ENCODE data around the gene BACE1. TPM values are rescaled to one million over a fixed set of nuclear protein-coding genes. Genes with fewer than 3 reads are reported as not detected.

The BACE1 gene
- total and polyA plus RNA-seq, 2 donors (not counting 3 experiments of a cell fraction or from before 2014, with no cell fraction given): 28.8 to 29.6 TPM

DNA sequence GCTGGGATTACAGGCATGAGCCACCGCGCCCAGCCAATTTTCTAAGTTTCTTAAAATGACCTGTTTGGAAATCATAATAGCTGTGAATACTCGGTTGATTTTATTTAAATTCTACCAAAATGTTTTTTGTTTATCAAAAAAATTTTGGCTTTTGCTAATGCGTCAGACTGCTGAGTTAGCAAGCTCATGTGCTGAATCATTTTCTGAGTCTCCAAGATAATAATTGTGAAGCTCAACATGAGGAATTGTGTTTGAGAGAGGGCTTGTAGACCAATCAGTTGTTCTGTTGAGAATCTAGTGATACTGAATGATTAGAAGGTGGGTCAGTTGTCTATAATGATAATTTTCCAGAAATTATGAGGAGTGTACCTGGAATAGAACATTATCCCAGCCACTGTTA is 67.7 kb downstream of the BACE1 start:
- Histone ChIP-seq H3K27me3 (ENCODE audit: control insufficient read depth in 2 of 2, insufficient read depth in 2 of 2, low read length in 2 of 2) (no peaks in the 10 kb centered on the region), H3K4me1 (ENCODE audit: control insufficient read depth, extremely low read depth, insufficient read depth, low read length) (no peaks in the 10 kb centered on the region), H2AFZ (ENCODE audit: low read depth, low read length) (no peak overlapping the region), H3K4me2 (ENCODE audit: insufficient read depth, low read length) (no peak overlapping the region), H3K27ac (ENCODE audit: insufficient read depth, low read depth, low read length) (no peak overlapping the region), H3K4me3 (replicated peaks in 1 of 3; ENCODE audit: insufficient read depth in 1 of 3, low read depth in 1 of 3, low read length in 3 of 3) (no peak overlapping the region), H3K9ac (replicated peaks; ENCODE audit: extremely low read depth, insufficient read depth, low read length) (no peak overlapping the region), H3K79me2 (ENCODE audit: control insufficient read depth, insufficient read depth, low read length) (no peaks in the 10 kb centered on the region), H3K36me3 (ENCODE audit: control insufficient read depth in 2 of 2, extremely low read depth in 1 of 2, insufficient read depth in 2 of 2, low read length in 2 of 2) (peaks cover 5 to 7% of the 10 kb centered on the region in 2 experiments), H3K9me1 (replicated peaks; ENCODE audit: control insufficient read depth, extremely low read depth, insufficient read depth, low read length) (no peaks in the 10 kb centered on the region), H4K20me1 (replicated peaks; ENCODE audit: control insufficient read depth, extremely low read depth, insufficient read depth, low read length) (no peaks in the 10 kb centered on the region), H3K9me3 (replicated peaks; ENCODE audit: control insufficient read depth, insufficient read depth, low read length) (no peaks in the 10 kb centered on the region)
- TF ChIP-seq JUN (IDR thresholded peaks at IDR 0.05; ENCODE audit: borderline replicate concordance, insufficient read depth, insufficient read length, low read depth) (no peak), MYC (IDR thresholded peaks at IDR 0.05; ENCODE audit: low read depth, low read length) (no peak), POLR2A (IDR thresholded peaks at IDR 0.05; ENCODE audit: low read depth, low read length) (no peak), GATA2 (IDR thresholded peaks at IDR 0.05; ENCODE audit: insufficient read depth, insufficient read length, low read depth, low read length) (no peak), EZH2 (IDR thresholded peaks at IDR 0.05; ENCODE audit: borderline replicate concordance, low read depth, low read length, severe bottlenecking) (no peak), FOS (IDR thresholded peaks at IDR 0.05; ENCODE audit: borderline replicate concordance, insufficient read depth, low read length) (no peak), POLR2AphosphoS5 (IDR thresholded peaks at IDR 0.05; ENCODE audit: insufficient read depth, low read depth, low read length) (no peak)
- TF ChIP-seq, protein P1, sequence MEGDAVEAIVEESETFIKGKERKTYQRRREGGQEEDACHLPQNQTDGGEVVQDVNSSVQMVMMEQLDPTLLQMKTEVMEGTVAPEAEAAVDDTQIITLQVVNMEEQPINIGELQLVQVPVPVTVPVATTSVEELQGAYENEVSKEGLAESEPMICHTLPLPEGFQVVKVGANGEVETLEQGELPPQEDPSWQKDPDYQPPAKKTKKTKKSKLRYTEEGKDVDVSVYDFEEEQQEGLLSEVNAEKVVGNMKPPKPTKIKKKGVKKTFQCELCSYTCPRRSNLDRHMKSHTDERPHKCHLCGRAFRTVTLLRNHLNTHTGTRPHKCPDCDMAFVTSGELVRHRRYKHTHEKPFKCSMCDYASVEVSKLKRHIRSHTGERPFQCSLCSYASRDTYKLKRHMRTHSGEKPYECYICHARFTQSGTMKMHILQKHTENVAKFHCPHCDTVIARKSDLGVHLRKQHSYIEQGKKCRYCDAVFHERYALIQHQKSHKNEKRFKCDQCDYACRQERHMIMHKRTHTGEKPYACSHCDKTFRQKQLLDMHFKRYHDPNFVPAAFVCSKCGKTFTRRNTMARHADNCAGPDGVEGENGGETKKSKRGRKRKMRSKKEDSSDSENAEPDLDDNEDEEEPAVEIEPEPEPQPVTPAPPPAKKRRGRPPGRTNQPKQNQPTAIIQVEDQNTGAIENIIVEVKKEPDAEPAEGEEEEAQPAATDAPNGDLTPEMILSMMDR (IDR thresholded peaks at IDR 0.05; ENCODE audit: extremely low read depth in 1 of 2, insufficient read depth in 1 of 2, low read depth in 1 of 2, low read length in 2 of 2): no peak
- TF ChIP-seq, protein P2, sequence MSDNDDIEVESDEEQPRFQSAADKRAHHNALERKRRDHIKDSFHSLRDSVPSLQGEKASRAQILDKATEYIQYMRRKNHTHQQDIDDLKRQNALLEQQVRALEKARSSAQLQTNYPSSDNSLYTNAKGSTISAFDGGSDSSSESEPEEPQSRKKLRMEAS (IDR thresholded peaks at IDR 0.05; ENCODE audit: insufficient read depth, insufficient read length): no peak
- POLR2A ChIA-PET: no interaction called here
- CTCF ChIA-PET: no interaction called here
- intact Hi-C loops (cut with micrococcal nuclease): no loop called here
- no peak for FAIRE-seq
- no TSS peak for BruUV-seq (replicated peaks)
- no peak for DNase-seq (ENCODE audit: low read depth, low spot score)
- dilution Hi-C loops (cut with MboI; ENCODE audit: extremely low pct_ligation_motif_present, low sequenced_read_pairs): no loop called here

All from endothelial cell of umbilical vein (primary cell).